Breast epithelium (tissue), 4 donors: ENCODE results near the gene NAP1L5. TPM values are rescaled to one million over a fixed set of nuclear protein-coding genes. Genes with fewer than 3 reads are reported as not detected.

Source experiments
- DNase-seq, 2 donors: peaks; one replicate each; pipeline ENCODE4 v3.0.0-alpha.2; 2019; ENCODE audit warnings: low spot score in 2 of 2
- H3K27ac ChIP-seq, 2 donors: fragments of 200-600 bp; sonication (generic) in 1 of 2; one replicate each; pipeline ENCODE4 v1.5.1; 2016 to 2019; ENCODE audit warnings: mild to moderate bottlenecking in 1 of 2
- H3K27me3 ChIP-seq, 2 donors: fragments of 200-600 bp; sonication (generic) in 1 of 2; one replicate each; pipeline versions ENCODE4 v1.5.1 to v1.6.0; 2017 to 2019; ENCODE audit warnings: control low read depth in 1 of 2, mild to moderate bottlenecking in 1 of 2
- H3K36me3 ChIP-seq: fragments of 200-600 bp; one replicate; pipeline ENCODE4 v1.5.1; 2019
- H3K4me1 ChIP-seq, 2 donors: fragments of 200-600 bp; sonication (generic); one replicate each; pipeline ENCODE4 v1.5.1; 2016 to 2019; ENCODE audit warnings: control low read depth in 1 of 2
- H3K4me3 ChIP-seq, 3 donors: fragments of 200-600 bp; sonication (generic); 1 replicate in 2 of 3; 2 replicates in 1 of 3; pipeline ENCODE4 v1.5.1; 2016 to 2019; ENCODE audit warnings: mild to moderate bottlenecking in 3 of 3, moderate library complexity in 2 of 3
- H3K9me3 ChIP-seq, 2 donors: fragments of 200-600 bp; sonication (generic) in 1 of 2; one replicate each; pipeline ENCODE4 v1.5.1; 2016 to 2019; ENCODE audit warnings: control low read depth in 1 of 2
- POLR2A ChIP-seq: fragments of 450-650 bp; IDR thresholded peaks from one replicate; pipeline ENCODE4 v1.6.1; 2016; ENCODE audit warnings: antibody characterized with exemption, mild to moderate bottlenecking, moderate library complexity
- POLR2AphosphoS5 ChIP-seq, 3 donors: sonication (generic); formaldehyde crosslinking; IDR thresholded peaks; one replicate each; pipeline ENCODE4 v1.6.1; 2017; ENCODE audit warnings: antibody characterized with exemption in 3 of 3
- intact Hi-C: fragments of 100-400 bp; cut with DNase I; formaldehyde crosslinking; loops from one replicate; pipeline ENCODE4 v1.15.1; 2023; ENCODE audit warnings: low total_unique reads
- total RNA-seq, 3 donors: library from RNA; depleted of rRNA; stranded (reverse); fragments of >200 nt; gene quantifications; one replicate each; pipeline ENCODE4 v1.1.0, GENCODE V29; 2016
- TF ChIP-seq, protein P1 (sequence below), 3 donors: fragments of 450-650 bp; IDR thresholded peaks; one replicate each; pipeline ENCODE4 v1.5.1; 2016 to 2017; ENCODE audit warnings: antibody characterized with exemption in 3 of 3, mild to moderate bottlenecking in 3 of 3, moderate library complexity in 3 of 3

NAP1L5 gene
- total RNA-seq, 3 donors from 2014 or later: 5.9 to 10.5 (median 7.0) TPM

DNA sequence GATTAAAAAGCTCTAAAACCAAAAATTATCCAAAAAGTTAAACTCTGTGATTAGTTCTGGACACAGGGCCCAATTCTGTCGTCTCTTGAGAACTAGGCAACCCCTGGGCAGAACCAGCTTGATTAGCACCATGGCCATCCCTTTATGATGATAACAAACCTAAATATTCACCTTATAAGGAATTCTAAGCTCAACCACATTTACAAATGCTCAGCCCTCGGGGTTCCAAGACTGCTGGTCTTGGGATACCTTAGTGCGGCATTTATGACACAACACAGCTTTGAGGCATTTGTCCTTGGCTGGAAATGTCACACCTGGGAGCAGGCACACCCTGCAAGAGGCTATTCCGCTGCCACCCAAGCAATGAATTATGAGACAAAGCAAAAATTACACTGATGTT lies 27.5 kb upstream of the NAP1L5 start:
- peaks cover 16% of the 10 kb centered on the region for H3K36me3 ChIP-seq
- TF ChIP-seq POLR2A: no peak
- TF ChIP-seq, protein P1, sequence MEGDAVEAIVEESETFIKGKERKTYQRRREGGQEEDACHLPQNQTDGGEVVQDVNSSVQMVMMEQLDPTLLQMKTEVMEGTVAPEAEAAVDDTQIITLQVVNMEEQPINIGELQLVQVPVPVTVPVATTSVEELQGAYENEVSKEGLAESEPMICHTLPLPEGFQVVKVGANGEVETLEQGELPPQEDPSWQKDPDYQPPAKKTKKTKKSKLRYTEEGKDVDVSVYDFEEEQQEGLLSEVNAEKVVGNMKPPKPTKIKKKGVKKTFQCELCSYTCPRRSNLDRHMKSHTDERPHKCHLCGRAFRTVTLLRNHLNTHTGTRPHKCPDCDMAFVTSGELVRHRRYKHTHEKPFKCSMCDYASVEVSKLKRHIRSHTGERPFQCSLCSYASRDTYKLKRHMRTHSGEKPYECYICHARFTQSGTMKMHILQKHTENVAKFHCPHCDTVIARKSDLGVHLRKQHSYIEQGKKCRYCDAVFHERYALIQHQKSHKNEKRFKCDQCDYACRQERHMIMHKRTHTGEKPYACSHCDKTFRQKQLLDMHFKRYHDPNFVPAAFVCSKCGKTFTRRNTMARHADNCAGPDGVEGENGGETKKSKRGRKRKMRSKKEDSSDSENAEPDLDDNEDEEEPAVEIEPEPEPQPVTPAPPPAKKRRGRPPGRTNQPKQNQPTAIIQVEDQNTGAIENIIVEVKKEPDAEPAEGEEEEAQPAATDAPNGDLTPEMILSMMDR (IDR thresholded peaks at IDR 0.05): no peak
- no peak for TF ChIP-seq POLR2AphosphoS5 (IDR thresholded peaks at IDR 0.05)
- H3K4me3 ChIP-seq: no peak overlapping the region
- DNase-seq: no peak
- H3K9me3 ChIP-seq: no peaks in the 10 kb centered on the region
- intact Hi-C loops: loop anchor here (10.0 kb wide), 1 partner anchor 280 kb away; no protein-coding TSS in a partner anchor
- H3K4me1 ChIP-seq: no peaks in the 10 kb centered on the region
- no peak overlapping the region for H3K27ac ChIP-seq
- H3K27me3 ChIP-seq: no peaks in the 10 kb centered on the region

DNA sequence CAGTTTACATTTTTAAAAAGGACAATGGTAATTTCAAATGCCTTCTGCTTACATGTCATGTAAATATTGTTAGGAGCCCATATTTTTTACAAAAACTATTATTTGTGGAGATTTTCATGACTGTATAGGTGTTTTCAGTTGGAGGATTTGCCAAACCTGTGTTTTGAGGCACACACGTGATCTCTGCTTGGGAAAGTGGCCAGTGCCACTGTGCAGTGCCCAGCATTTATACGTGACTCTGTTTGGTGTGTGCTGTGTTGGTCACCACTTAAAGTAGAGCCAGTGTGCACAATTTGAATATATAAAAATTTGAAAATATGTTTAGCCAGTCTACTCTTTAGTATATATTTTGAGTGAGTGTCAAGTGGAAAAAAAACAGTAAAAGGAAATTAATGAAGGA lies 26.8 kb upstream of the NAP1L5 start:
- peaks cover 12% of the 10 kb centered on the region for H3K36me3 ChIP-seq

DNA sequence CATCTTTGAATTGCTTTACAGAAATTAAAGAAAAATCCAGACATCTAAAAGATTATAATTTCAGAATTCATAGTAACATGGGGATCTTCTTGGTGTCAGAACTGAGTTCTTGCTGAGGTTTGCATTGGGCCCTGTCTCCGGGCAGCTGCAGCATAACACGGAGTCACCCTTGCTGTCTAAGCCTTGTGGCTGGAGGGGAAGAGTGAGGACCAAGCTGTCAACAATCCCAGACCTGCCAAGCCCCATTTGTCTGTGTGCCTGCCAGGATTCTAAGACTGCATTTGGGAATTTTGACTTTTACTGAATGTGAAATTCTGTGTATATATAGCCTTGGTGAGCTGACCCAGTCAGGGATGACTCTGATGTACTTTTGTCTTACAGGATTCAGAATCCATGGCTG lies 25.2 kb upstream of the NAP1L5 start:
- no peaks in the 10 kb centered on the region for H3K4me1 ChIP-seq
- DNase-seq: no peak
- no peak overlapping the region for H3K27ac ChIP-seq
- intact Hi-C loops: loop anchor here (10.0 kb wide), 1 partner anchor 282 kb away; no protein-coding TSS in a partner anchor
- no peak overlapping the region for H3K4me3 ChIP-seq
- H3K36me3 ChIP-seq: peaks cover 6% of the 10 kb centered on the region
- peaks cover 0 to 5% of the 10 kb centered on the region in 2 donors for H3K9me3 ChIP-seq
- no peak for TF ChIP-seq POLR2AphosphoS5 (IDR thresholded peaks at IDR 0.05)
- TF ChIP-seq, protein P1 (IDR thresholded peaks at IDR 0.05): no peak
- TF ChIP-seq POLR2A: no peak
- H3K27me3 ChIP-seq: no peaks in the 10 kb centered on the region

More for the DNA sequence above, 26.8 kb upstream of the NAP1L5 start:
- no peaks in the 10 kb centered on the region for H3K9me3 ChIP-seq
- intact Hi-C loops: loop anchor here (10.0 kb wide), 1 partner anchor 280 kb away; no protein-coding TSS in a partner anchor
- no peak for DNase-seq
- no peaks in the 10 kb centered on the region for H3K27me3 ChIP-seq
- H3K27ac ChIP-seq: no peak overlapping the region
- H3K4me3 ChIP-seq: no peak overlapping the region
- H3K4me1 ChIP-seq: no peaks in the 10 kb centered on the region
- TF ChIP-seq, protein P1 (IDR thresholded peaks at IDR 0.05): no peak
- TF ChIP-seq POLR2AphosphoS5 (IDR thresholded peaks at IDR 0.05) (no peak), POLR2A (no peak)

DNA sequence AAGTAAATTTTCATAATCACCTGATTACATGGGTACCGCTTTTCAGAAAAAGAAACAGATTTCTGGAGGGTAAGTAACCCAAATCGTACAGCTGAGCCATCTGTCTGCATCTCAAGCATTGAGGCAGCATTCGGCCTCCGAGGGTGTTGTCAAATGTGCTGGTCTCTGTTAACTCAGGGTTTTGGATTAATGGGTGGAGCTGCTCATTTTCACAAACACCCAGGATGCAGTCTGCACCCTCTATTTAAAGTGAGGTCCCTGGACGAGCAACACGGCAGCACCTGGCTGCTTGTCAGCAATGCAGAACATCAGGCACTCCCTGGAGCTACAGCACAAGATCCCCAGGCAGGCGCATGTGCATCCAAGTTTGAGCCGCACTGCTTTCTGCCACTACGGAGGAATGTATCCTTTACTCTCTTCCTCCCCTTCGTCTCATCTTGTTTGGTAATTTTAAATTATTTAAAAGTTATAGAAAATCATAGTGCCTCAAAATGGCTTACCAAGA lies 24.7 kb upstream of the NAP1L5 start:
- intact Hi-C loops: loop anchor here (10.0 kb wide), 1 partner anchor 282 kb away; no protein-coding TSS in a partner anchor
- Histone ChIP-seq H3K36me3 (peaks cover 10% of the 10 kb centered on the region), H3K4me3 (no peak overlapping the region), H3K27ac (no peak overlapping the region), H3K27me3 (no peaks in the 10 kb centered on the region), H3K9me3 (peaks cover 0 to 10% of the 10 kb centered on the region in 2 donors), H3K4me1 (no peaks in the 10 kb centered on the region)
- TF ChIP-seq POLR2AphosphoS5 (IDR thresholded peaks at IDR 0.05): no peak
- TF ChIP-seq, protein P1 (IDR thresholded peaks at IDR 0.05): no peak
- no peak for TF ChIP-seq POLR2A
- DNase-seq: no peak
